ENCODE measurements around the gene MCAM.

The MCAM gene

GRCh38 chr11:119345685-119346084 is 28.8 kb upstream of the MCAM start:
- no peak for TF ChIP-seq PATZ1 (CRISPR knock-in tag; IDR thresholded peaks at IDR 0.05; ENCODE audit: borderline replicate concordance)
- TF ChIP-seq ZFP3 (CRISPR knock-in tag; IDR thresholded peaks at IDR 0.05), result no peak
- TF ChIP-seq CSDC2 (CRISPR knock-in tag; IDR thresholded peaks at IDR 0.05), result no peak
- no peak for TF ChIP-seq ZNF8 (CRISPR knock-in tag; IDR thresholded peaks at IDR 0.05)
- TF ChIP-seq ZNF70 (CRISPR knock-in tag; IDR thresholded peaks at IDR 0.05), result no peak
- no peak for TF ChIP-seq ARNTL (CRISPR knock-in tag; IDR thresholded peaks at IDR 0.05; ENCODE audit: borderline replicate concordance, low read depth)
- no peak for TF ChIP-seq GLIS3 (CRISPR knock-in tag; IDR thresholded peaks at IDR 0.05)
- TF ChIP-seq RARB (CRISPR knock-in tag; IDR thresholded peaks at IDR 0.05), result no peak
- no peak for TF ChIP-seq ZFP30 (CRISPR knock-in tag; IDR thresholded peaks at IDR 0.05)
- TF ChIP-seq CSRNP3 (CRISPR knock-in tag; IDR thresholded peaks at IDR 0.05), result no peak
- no peak for TF ChIP-seq POU6F1 (CRISPR knock-in tag; IDR thresholded peaks at IDR 0.05; ENCODE audit: borderline replicate concordance, low read depth)
- no peak for TF ChIP-seq SNAI2 (CRISPR knock-in tag; IDR thresholded peaks at IDR 0.05)
- TF ChIP-seq TOX (CRISPR knock-in tag; IDR thresholded peaks at IDR 0.05; ENCODE audit: borderline replicate concordance), result no peak
- no peak for TF ChIP-seq CREB5 (CRISPR knock-in tag; IDR thresholded peaks at IDR 0.05; ENCODE audit: low read depth)
- no peak for TF ChIP-seq TCF4 (CRISPR knock-in tag; IDR thresholded peaks at IDR 0.05; ENCODE audit: borderline replicate concordance)
- no peak for TF ChIP-seq ESRRG (CRISPR knock-in tag; IDR thresholded peaks at IDR 0.05)
- no peak for TF ChIP-seq PPARA (CRISPR knock-in tag; IDR thresholded peaks at IDR 0.05; ENCODE audit: borderline replicate concordance)
- no peak for ATAC-seq

GRCh38 chr11:119344291-119345010 is 27.5 kb upstream of the MCAM start:
- no peak for ATAC-seq
- TF ChIP-seq ZFP30 (CRISPR knock-in tag; IDR thresholded peaks at IDR 0.05) (no peak), ESRRG (CRISPR knock-in tag; IDR thresholded peaks at IDR 0.05) (no peak), RARB (CRISPR knock-in tag; IDR thresholded peaks at IDR 0.05) (no peak), BACH2 (CRISPR knock-in tag; IDR thresholded peaks at IDR 0.05; ENCODE audit: borderline replicate concordance) (no peak), ZC3H10 (CRISPR knock-in tag; IDR thresholded peaks at IDR 0.05) (no peak), POU6F1 (CRISPR knock-in tag; IDR thresholded peaks at IDR 0.05; ENCODE audit: borderline replicate concordance, low read depth) (no peak), TCF4 (CRISPR knock-in tag; IDR thresholded peaks at IDR 0.05; ENCODE audit: borderline replicate concordance) (no peak), TSHZ2 (CRISPR knock-in tag; IDR thresholded peaks at IDR 0.05) (no peak), GLIS3 (CRISPR knock-in tag; IDR thresholded peaks at IDR 0.05) (no peak), PATZ1 (CRISPR knock-in tag; IDR thresholded peaks at IDR 0.05; ENCODE audit: borderline replicate concordance) (no peak), ZNF8 (CRISPR knock-in tag; IDR thresholded peaks at IDR 0.05) (no peak)

Measured in SK-N-SH treated with all-trans-retinoic acid at 6 μM for 48 hours (cell line).